A673 (cell line): ENCODE data around the gene TPD52L2. TPM values are rescaled to one million over a fixed set of nuclear protein-coding genes. Genes with fewer than 3 reads are reported as not detected.
A peak's percentile ranks its signal among the peaks of the same experiment; 100 is the strongest.

Experiments
- BruUV-seq: library from RNA; stranded (reverse); fragments of 400-500 nt; replicated peaks from 2 replicates; lab custom pipeline; 2021; lab: Mats Ljungman, UMichigan
- CTCF ChIA-PET: fragments of 300-600 bp; sonication (Branson Sonifier 250); formaldehyde crosslinking; loops from one replicate; lab custom pipeline; 2022; ENCODE audit warnings: antibody characterized with exemption; lab: Charles Lee
- POLR2A ChIA-PET: fragments of 300-600 bp; sonication (Branson Sonifier 250); formaldehyde crosslinking; loops from one replicate; lab custom pipeline; 2022; ENCODE audit warnings: antibody characterized with exemption; ENCODE audit not compliant: low non-redundant PET; lab: Charles Lee
- DNase-seq: peaks from one replicate; pipeline ENCODE4 v3.0.0-alpha.2; 2015; ENCODE audit warnings: low spot score
- H3K27ac ChIP-seq: fragments of 200-600 bp; sonication (generic); 2 replicates; pipeline ENCODE4 v1.5.1; 2016; ENCODE audit warnings: mixed run types, low read depth, mild to moderate bottlenecking, mixed read lengths, antibody characterized with exemption, low read length; ENCODE audit not compliant: poor library complexity, severe bottlenecking
- H3K27me3 ChIP-seq: fragments of 200-600 bp; sonication (generic); replicated peaks from 2 replicates; pipeline ENCODE4 v1.6.1; 2017; ENCODE audit warnings: mixed run types, low read depth, mild to moderate bottlenecking, mixed read lengths, antibody characterized with exemption, low read length; ENCODE audit not compliant: insufficient read depth, poor library complexity
- H3K36me3 ChIP-seq: fragments of 200-600 bp; sonication (generic); 2 replicates; pipeline ENCODE4 v1.6.1; 2016; ENCODE audit warnings: mixed run types, mild to moderate bottlenecking, mixed read lengths, antibody characterized with exemption, low read length; ENCODE audit not compliant: insufficient read depth, poor library complexity, severe bottlenecking
- H3K4me1 ChIP-seq: fragments of 200-600 bp; sonication (generic); 2 replicates; pipeline ENCODE4 v1.6.1; 2017; ENCODE audit warnings: mixed run types, mild to moderate bottlenecking, mixed read lengths, antibody characterized with exemption, low read length; ENCODE audit not compliant: insufficient read depth, poor library complexity, severe bottlenecking
- H3K4me3 ChIP-seq: fragments of 200-600 bp; sonication (generic); 2 replicates; pipeline ENCODE4 v1.5.1; 2016; ENCODE audit warnings: low read depth, mixed run types, mild to moderate bottlenecking, mixed read lengths, low read length; ENCODE audit not compliant: poor library complexity, severe bottlenecking
- H3K9me3 ChIP-seq: fragments of 200-600 bp; sonication (generic); 2 replicates; pipeline ENCODE4 v1.6.1; 2016; ENCODE audit warnings: mixed run types, low read depth, mild to moderate bottlenecking, mixed read lengths, antibody characterized with exemption, low read length; ENCODE audit not compliant: poor library complexity, severe bottlenecking
- EZH2 ChIP-seq: fragments of 200-600 bp; sonication (generic); IDR thresholded peaks from 2 replicates; pipeline ENCODE4 v1.6.1; 2017; ENCODE audit warnings: borderline replicate concordance, low read depth, mild to moderate bottlenecking, mixed read lengths, antibody characterized with exemption, low read length; ENCODE audit not compliant: poor library complexity, severe bottlenecking
- intact Hi-C: fragments of 100-400 bp; cut with micrococcal nuclease; formaldehyde crosslinking; loops from one replicate; pipeline ENCODE4 v1.10.0; 2022; ENCODE audit not compliant: unreplicated experiment
- total RNA-seq: library from RNA; stranded (reverse); gene quantifications from 2 replicates; pipeline ENCODE4 v1.2.3, GENCODE V29; 2021
- TF ChIP-seq, protein P1 (sequence below): fragments of 300-800, 200-600 bp; sonication (generic); conservative IDR thresholded peaks from 2 replicates; pipeline ENCODE4 v1.5.1; 2017; ENCODE audit warnings: low read depth, mild to moderate bottlenecking, antibody characterized with exemption, low read length, moderate library complexity, mixed read lengths

TPD52L2 gene
- total RNA-seq, 1 experiment from 2014 or later, result 89.9 TPM

GRCh38 chr20:63890616-63891015 lies 25.5 kb downstream of the TPD52L2 start:
- POLR2A ChIA-PET, result no interaction called here
- Histone ChIP-seq H3K4me3 (no peak overlapping the region), H3K27me3 (no peaks in the 10 kb centered on the region), H3K4me1 (no peaks in the 10 kb centered on the region), H3K27ac (no peak overlapping the region), H3K36me3 (peaks cover 16% of the 10 kb centered on the region), H3K9me3 (no peaks in the 10 kb centered on the region)
- no peak for TF ChIP-seq EZH2
- TF ChIP-seq, protein P1, sequence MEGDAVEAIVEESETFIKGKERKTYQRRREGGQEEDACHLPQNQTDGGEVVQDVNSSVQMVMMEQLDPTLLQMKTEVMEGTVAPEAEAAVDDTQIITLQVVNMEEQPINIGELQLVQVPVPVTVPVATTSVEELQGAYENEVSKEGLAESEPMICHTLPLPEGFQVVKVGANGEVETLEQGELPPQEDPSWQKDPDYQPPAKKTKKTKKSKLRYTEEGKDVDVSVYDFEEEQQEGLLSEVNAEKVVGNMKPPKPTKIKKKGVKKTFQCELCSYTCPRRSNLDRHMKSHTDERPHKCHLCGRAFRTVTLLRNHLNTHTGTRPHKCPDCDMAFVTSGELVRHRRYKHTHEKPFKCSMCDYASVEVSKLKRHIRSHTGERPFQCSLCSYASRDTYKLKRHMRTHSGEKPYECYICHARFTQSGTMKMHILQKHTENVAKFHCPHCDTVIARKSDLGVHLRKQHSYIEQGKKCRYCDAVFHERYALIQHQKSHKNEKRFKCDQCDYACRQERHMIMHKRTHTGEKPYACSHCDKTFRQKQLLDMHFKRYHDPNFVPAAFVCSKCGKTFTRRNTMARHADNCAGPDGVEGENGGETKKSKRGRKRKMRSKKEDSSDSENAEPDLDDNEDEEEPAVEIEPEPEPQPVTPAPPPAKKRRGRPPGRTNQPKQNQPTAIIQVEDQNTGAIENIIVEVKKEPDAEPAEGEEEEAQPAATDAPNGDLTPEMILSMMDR, result no peak
- DNase-seq, result no peak
- TSS peak; percentile 42 for BruUV-seq
- intact Hi-C loops, result no loop called here
- CTCF ChIA-PET, result no interaction called here

DNA sequence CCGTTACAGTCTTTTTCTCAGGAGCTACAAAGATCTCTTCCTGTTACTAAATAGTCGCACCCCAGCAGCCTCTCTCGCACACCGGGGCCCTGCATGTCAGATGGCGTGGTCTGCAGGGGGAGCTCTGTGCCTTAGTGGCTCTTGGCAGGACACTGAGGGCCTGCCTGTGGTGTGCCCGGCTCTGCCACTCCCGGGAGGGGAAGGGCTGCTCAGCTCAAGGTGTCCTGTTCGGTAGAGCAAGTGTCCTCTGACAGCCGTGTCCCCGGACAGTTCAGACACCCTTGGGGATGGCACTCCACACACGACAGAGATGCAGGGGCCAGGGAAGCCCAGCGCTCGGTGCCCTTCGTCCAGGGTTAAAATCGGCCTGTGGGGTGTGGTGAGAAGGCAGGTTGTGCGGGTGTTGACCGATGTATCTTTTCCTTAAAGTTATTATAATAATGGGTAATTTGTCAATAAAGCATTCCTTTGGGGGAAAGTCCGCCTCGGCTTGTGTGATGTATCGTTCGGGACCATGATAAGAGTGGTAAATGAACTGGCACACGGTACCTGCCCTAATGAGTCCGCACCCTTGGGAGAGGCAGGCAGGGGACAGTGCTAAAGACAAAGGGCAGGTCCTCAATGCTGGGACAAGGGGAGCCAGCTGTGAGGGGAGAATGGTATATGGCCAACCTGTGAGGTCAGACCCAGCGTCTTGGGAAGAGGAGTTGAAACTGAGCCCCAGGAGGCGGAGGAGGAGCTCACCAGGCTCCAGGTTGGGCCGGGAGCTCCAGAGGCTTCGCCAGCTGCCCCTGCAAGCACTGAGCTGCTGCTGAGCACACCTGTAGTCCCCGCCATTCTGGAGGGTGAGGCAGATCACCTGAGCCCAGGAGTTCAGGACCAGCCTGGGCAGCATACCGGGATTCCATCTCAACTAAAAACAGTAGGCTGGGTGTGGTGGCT lies 26.3 kb downstream of the TPD52L2 start:
- TF ChIP-seq, protein P1, result no peak
- no peak for TF ChIP-seq EZH2
- BruUV-seq, result no TSS peak
- Histone ChIP-seq H3K4me3 (no peak overlapping the region), H3K27ac (no peak overlapping the region), H3K4me1 (peaks cover 2% of the 10 kb centered on the region), H3K36me3 (peaks cover 16% of the 10 kb centered on the region), H3K9me3 (no peaks in the 10 kb centered on the region), H3K27me3 (no peaks in the 10 kb centered on the region)
- intact Hi-C loops, result no loop called here
- CTCF ChIA-PET, result no interaction called here
- no peak for DNase-seq
- POLR2A ChIA-PET, result no interaction called here

- ChIA-PET POLR2A (no interaction called here), CTCF (interaction anchor here (0.7 kb wide), 1 partner anchor 17 kb away, joined by 5 read pairs; no protein-coding TSS in a partner anchor)
- intact Hi-C loops, result no loop called here
- H3K27me3 ChIP-seq, result no peaks in the 10 kb centered on the region
- no TSS peak for BruUV-seq
- no peaks in the 10 kb centered on the region for H3K9me3 ChIP-seq
- H3K36me3 ChIP-seq, result peaks cover 10% of the 10 kb centered on the region
- DNase-seq, result no peak
- H3K27ac ChIP-seq, result no peak overlapping the region
- TF ChIP-seq, protein P1, result no peak
- no peak for TF ChIP-seq EZH2
- no peak overlapping the region for H3K4me3 ChIP-seq
- H3K4me1 ChIP-seq, result peaks cover 9% of the 10 kb centered on the region
Observed at GRCh38 chr20:63892402-63892801, 27.3 kb downstream of the TPD52L2 start.
